ENCODE data around the gene PDE11A. TPM values are rescaled to one million over a fixed set of nuclear protein-coding genes. Genes with fewer than 3 reads are reported as not detected.

The PDE11A gene
- total and polyA plus RNA-seq, 12 donors: 0.26 to 2.9 (median 0.58) TPM

DNA sequence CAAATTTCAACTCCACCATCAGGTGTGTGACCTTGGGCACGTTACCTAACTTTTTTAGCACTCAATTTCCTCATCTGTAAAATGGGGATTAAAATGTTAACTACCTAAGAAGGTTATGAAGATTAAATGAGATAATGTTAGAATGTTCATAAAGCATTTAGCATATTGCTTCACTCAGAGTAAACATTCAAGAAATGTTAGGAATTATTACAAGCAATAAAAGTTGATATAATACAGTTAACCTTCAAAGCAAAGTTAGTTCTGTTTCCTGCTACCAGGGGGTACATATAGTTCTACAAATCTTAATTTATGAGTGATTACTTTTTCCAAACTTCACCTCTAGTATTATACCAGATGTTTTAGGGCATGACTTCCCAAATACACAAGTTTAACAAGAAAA is 254.2 kb downstream of the PDE11A start:
- Histone ChIP-seq H3K4me1 (replicated peaks in 1 of 2) (no peaks in the 10 kb centered on the region), H3K27me3 (no peaks in the 10 kb centered on the region), H3K27ac (no peak overlapping the region), H3K36me3 (replicated peaks in 1 of 2) (no peaks in the 10 kb centered on the region), H3K4me3 (no peak overlapping the region), H3K9me3 (replicated peaks in 1 of 3) (no peaks in the 10 kb centered on the region)
- intact Hi-C loops (cut with DNase I): no loop called here
- no peak for TF ChIP-seq POLR2A (IDR thresholded peaks at IDR 0.05)
- 50 to 68% (median 60%) methylated on average over 1 of the region's 1 CpG for WGBS, 4 donors
- DNase-seq: no peak

DNA sequence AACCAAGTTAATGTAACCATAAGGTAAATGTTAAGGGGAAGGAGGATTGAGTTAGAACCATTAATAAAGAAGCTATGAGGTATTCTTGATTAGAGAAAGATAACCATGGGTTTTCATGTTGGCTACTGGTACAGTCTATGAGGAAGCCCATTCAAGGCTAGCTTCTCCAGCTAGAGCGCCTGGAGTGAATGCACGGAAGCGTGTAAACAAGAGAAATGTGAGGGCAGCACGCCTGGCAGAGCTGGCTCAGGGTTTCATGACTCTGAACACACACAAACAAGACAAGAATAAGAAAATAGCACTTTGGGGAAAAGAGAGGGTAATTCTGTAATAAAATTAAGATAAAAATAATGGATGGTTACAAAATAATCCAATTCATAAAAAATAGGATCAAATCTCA is 255.3 kb downstream of the PDE11A start:
- no peak overlapping the region for H3K27ac ChIP-seq
- TF ChIP-seq CTCF (IDR thresholded peaks at IDR 0.05) (no peak), POLR2A (IDR thresholded peaks at IDR 0.05) (no peak)
- no peak for DNase-seq
- intact Hi-C loops (cut with DNase I): no loop called here
- no peaks in the 10 kb centered on the region for H3K4me1 ChIP-seq (replicated peaks in 1 of 2)
- H3K27me3 ChIP-seq: no peaks in the 10 kb centered on the region
- WGBS, 4 donors: 70 to 80% (median 79%) methylated on average over 4 of the region's 4 CpGs
- no peaks in the 10 kb centered on the region for H3K9me3 ChIP-seq (replicated peaks in 1 of 3)
- H3K4me3 ChIP-seq: no peak overlapping the region
- H3K36me3 ChIP-seq (replicated peaks in 1 of 2): no peaks in the 10 kb centered on the region

DNA sequence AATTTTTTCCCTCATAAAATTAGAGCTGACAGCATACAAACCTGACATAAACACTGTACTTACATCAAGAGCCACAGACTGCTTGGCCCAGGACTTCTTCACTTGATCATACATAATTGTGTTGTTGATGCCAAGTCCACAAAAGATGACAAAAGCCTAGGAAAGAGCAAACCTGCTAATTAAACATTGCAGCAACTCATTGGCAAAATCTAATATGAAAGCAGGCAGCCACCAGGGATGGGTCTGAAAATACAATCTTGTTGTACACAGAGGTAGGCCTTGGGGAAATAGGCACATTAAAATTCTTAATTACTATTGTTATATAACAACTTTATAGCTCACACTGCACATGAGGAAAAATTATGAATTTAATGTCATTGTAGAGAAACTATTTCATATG is 255.8 kb downstream of the PDE11A start:
- intact Hi-C loops (cut with DNase I): no loop called here
- H3K27ac ChIP-seq: no peak overlapping the region
- H3K9me3 ChIP-seq (replicated peaks in 1 of 3): no peaks in the 10 kb centered on the region
- H3K4me1 ChIP-seq (replicated peaks in 1 of 2): no peaks in the 10 kb centered on the region
- H3K4me3 ChIP-seq: no peak overlapping the region
- no peaks in the 10 kb centered on the region for H3K27me3 ChIP-seq
- DNase-seq: no peak
- TF ChIP-seq CTCF (IDR thresholded peaks at IDR 0.05) (no peak), POLR2A (IDR thresholded peaks at IDR 0.05) (no peak)
- H3K36me3 ChIP-seq (replicated peaks in 1 of 2): no peaks in the 10 kb centered on the region

DNA sequence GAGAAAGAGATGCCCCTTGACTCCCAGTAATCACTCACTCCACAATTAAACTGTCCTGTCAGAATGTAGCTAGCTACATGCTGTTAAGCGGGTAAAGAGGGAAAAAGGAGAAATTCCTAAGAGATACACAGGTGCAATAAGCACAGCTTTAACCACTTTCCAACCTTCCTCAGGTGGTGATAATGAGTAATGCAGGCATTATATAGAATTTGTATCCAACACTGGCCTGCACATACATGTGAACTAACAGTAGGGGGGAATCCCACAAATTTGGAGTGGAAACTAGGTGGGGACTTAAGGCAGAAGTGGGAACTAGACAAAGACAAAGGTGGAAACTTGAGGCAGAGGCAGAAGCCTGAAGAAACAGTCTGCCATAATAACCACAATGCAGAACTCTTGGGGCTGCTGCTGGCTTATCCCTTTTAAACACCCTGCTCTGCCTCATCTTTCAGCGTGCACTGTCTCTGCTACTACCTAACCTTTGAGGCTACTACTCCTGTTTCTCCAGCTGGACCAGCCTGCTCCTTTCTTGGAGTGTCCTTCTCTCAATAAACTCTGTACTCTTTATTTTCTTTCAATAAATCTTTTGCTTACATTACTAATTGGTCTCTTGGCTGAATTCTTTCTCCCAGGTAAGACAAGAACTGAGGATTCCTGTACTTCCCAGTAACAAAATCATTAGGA is 259.7 kb downstream of the PDE11A start:
- WGBS, 4 donors: 80 to 89% (median 88%) methylated on average over 2 of the region's 2 CpGs
- Histone ChIP-seq H3K27ac (no peak overlapping the region), H3K4me1 (replicated peaks in 1 of 2) (no peaks in the 10 kb centered on the region), H3K9me3 (replicated peaks in 1 of 3) (no peaks in the 10 kb centered on the region), H3K4me3 (no peak overlapping the region), H3K36me3 (replicated peaks in 1 of 2) (no peaks in the 10 kb centered on the region), H3K27me3 (no peaks in the 10 kb centered on the region)
- DNase-seq: no peak
- intact Hi-C loops (cut with DNase I): no loop called here
- no peak for TF ChIP-seq CTCF (IDR thresholded peaks at IDR 0.05)
- TF ChIP-seq POLR2A (IDR thresholded peaks at IDR 0.05): no peak

DNA sequence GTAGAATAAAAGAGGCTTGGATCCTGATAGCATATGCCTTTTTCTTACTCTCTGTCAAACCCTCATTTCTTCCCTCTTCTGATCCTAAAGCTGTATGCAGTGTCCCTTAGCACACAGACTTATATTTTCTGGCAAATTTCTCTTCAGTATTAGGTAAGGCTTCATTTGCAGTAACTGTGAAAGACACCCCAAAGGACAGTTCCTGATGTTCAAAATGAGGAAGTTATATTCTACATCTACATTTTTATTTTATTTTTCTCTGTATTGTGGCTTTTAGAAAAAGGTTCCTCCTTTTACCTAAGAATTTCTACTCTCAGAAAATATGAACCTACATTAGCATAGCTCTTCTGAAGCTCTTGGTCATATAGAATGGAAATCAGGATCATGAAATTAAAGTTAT is 261.7 kb downstream of the PDE11A start:
- no peaks in the 10 kb centered on the region for H3K4me1 ChIP-seq (replicated peaks in 1 of 2)
- H3K27me3 ChIP-seq: no peaks in the 10 kb centered on the region
- no peak overlapping the region for H3K27ac ChIP-seq
- no peak overlapping the region for H3K4me3 ChIP-seq
- no peaks in the 10 kb centered on the region for H3K9me3 ChIP-seq (replicated peaks in 1 of 3)
- intact Hi-C loops (cut with DNase I): no loop called here
- DNase-seq: no peak
- H3K36me3 ChIP-seq (replicated peaks in 1 of 2): no peaks in the 10 kb centered on the region
- TF ChIP-seq POLR2A (IDR thresholded peaks at IDR 0.05) (no peak), CTCF (IDR thresholded peaks at IDR 0.05) (no peak)

Data from adrenal gland (tissue), 12 donors.